Hepatocyte (in vitro differentiated cells): ENCODE data around the gene DKK1.

Experiments used
- EZH2 ChIP-seq: fragments of 200-600 bp; sonication (generic); IDR thresholded peaks from 2 replicates; pipeline ENCODE4 v1.6.1; 2016; ENCODE audit warnings: antibody characterized with exemption, mild to moderate bottlenecking, borderline replicate concordance
- TF ChIP-seq, protein P1 (sequence below): fragments of 200-600 bp; sonication (generic); IDR thresholded peaks from 2 replicates; pipeline ENCODE4 v1.5.1; 2016; ENCODE audit warnings: antibody characterized with exemption, mild to moderate bottlenecking; ENCODE audit not compliant: poor library complexity

DNA sequence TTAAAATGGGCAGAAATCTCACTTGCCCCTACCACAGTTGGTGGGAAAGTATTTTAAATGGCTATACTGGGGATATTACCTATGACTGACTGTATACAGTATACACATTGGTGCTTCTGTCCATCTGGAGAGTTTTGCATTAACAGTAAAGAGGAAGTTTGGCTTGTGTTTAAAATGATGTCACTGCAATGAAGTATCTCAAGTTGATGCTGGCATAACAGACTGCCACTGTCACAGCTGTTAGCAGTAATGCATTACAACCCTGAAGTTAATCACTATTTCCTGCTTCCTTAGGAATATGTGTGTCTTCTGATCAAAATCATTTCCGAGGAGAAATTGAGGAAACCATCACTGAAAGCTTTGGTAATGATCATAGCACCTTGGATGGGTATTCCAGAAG, 1.9 kb downstream of the DKK1 start:
- TF ChIP-seq, protein P1, sequence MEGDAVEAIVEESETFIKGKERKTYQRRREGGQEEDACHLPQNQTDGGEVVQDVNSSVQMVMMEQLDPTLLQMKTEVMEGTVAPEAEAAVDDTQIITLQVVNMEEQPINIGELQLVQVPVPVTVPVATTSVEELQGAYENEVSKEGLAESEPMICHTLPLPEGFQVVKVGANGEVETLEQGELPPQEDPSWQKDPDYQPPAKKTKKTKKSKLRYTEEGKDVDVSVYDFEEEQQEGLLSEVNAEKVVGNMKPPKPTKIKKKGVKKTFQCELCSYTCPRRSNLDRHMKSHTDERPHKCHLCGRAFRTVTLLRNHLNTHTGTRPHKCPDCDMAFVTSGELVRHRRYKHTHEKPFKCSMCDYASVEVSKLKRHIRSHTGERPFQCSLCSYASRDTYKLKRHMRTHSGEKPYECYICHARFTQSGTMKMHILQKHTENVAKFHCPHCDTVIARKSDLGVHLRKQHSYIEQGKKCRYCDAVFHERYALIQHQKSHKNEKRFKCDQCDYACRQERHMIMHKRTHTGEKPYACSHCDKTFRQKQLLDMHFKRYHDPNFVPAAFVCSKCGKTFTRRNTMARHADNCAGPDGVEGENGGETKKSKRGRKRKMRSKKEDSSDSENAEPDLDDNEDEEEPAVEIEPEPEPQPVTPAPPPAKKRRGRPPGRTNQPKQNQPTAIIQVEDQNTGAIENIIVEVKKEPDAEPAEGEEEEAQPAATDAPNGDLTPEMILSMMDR, result no peak
- no peak for TF ChIP-seq EZH2
